Stomach (tissue), 4 donors: Measurements from ENCODE around the gene C11orf21.
"Not testable (repeated sequence)": the region's sequence is repeated elsewhere in the genome, so short reads cannot be mapped to it uniquely, and the experiment has no call there.

Experiments
- POLR2A ChIP-seq, 4 donors: fragments of 450-650 bp; IDR thresholded peaks; one replicate each; pipeline ENCODE4 v1.6.1; 2016; ENCODE audit warnings: antibody characterized with exemption in 4 of 4, control low read depth in 2 of 4, mild to moderate bottlenecking in 1 of 4, moderate library complexity in 1 of 4
- POLR2AphosphoS5 ChIP-seq, 3 donors: sonication (generic); formaldehyde crosslinking; IDR thresholded peaks; one replicate each; pipeline ENCODE4 v1.6.1; 2016; ENCODE audit warnings: antibody characterized with exemption in 3 of 3
- TF ChIP-seq, protein P1 (sequence below), 7 experiments: fragments of 450-650 bp in 4 of 7; fragments of 200-600 bp in 3 of 7; sonication (generic) in 3 of 7; IDR thresholded peaks; one replicate each; pipeline ENCODE4 v1.5.1; 2016 to 2019; ENCODE audit warnings: antibody characterized with exemption in 7 of 7, control low read depth in 2 of 7, mild to moderate bottlenecking in 1 of 7

DNA sequence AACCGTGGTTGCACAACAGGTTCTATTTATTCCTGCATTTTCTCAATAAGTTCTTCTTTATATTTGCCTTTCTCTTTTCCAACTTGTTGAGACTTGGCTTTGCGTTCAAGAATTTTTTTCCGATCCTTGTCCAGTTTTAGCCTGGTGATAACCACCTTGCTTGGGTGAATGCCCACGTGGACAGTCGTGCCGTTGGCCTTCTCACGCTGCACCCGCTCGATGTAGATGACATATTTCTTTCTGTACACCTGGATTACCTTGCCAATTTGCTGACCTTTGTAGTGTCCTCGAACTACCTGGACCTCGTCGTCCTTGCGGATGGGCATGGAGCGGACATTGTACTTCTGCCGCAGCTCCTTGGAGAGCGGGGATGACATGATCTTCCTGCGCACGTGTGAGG is 33.6 kb upstream of the C11orf21 start:
- TF ChIP-seq, protein P1, sequence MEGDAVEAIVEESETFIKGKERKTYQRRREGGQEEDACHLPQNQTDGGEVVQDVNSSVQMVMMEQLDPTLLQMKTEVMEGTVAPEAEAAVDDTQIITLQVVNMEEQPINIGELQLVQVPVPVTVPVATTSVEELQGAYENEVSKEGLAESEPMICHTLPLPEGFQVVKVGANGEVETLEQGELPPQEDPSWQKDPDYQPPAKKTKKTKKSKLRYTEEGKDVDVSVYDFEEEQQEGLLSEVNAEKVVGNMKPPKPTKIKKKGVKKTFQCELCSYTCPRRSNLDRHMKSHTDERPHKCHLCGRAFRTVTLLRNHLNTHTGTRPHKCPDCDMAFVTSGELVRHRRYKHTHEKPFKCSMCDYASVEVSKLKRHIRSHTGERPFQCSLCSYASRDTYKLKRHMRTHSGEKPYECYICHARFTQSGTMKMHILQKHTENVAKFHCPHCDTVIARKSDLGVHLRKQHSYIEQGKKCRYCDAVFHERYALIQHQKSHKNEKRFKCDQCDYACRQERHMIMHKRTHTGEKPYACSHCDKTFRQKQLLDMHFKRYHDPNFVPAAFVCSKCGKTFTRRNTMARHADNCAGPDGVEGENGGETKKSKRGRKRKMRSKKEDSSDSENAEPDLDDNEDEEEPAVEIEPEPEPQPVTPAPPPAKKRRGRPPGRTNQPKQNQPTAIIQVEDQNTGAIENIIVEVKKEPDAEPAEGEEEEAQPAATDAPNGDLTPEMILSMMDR (IDR thresholded peaks at IDR 0.05) = not testable (repeated sequence)
- TF ChIP-seq POLR2A, POLR2AphosphoS5 (IDR thresholded peaks at IDR 0.05): not testable (repeated sequence)
